WTC11 (cell line): ENCODE measurements around the gene CLIP3. TPM values are rescaled to one million over a fixed set of nuclear protein-coding genes. Genes with fewer than 3 reads are reported as not detected.

Experiments
- ATAC-seq: fragments of 200-7000 bp; cut with Tn5 transposase; 2 replicates; pipeline ENCODE4 v1.10.0; 2021; ENCODE audit warnings: mild to moderate bottlenecking, moderate library complexity
- CTCF ChIA-PET: fragments of 300-600 bp; sonication (Branson Sonifier 250); formaldehyde crosslinking; loops from one replicate; lab custom pipeline; 2021; ENCODE audit warnings: antibody characterized with exemption; lab: Charles Lee
- POLR2A ChIA-PET: fragments of 350-600 bp; sonication (Branson Sonifier 250); formaldehyde crosslinking; loops from one replicate; lab custom pipeline; 2021; ENCODE audit warnings: antibody characterized with exemption; lab: Charles Lee
- DNase-seq: peaks from one replicate; pipeline ENCODE4 v3.0.0; 2021; ENCODE audit warnings: low spot score
- H3K27ac Mint-ChIP-seq: 2 replicates; pipeline ENCODE4 v1.8.0; 2021; ENCODE audit warnings: mixed read lengths
- H3K27me3 Mint-ChIP-seq: 2 replicates; pipeline ENCODE4 v1.8.0; 2021; ENCODE audit warnings: low read depth, mild to moderate bottlenecking, moderate library complexity, mixed read lengths
- H3K36me3 Mint-ChIP-seq: 2 replicates; pipeline ENCODE4 v1.8.0; 2021; ENCODE audit warnings: mixed read lengths
- H3K4me1 Mint-ChIP-seq: 2 replicates; pipeline ENCODE4 v1.8.0; 2022; ENCODE audit warnings: mixed read lengths
- H3K4me3 Mint-ChIP-seq: 2 replicates; pipeline ENCODE4 v1.8.0; 2021; ENCODE audit warnings: mild to moderate bottlenecking, moderate library complexity, mixed read lengths
- H3K9me3 Mint-ChIP-seq: 2 replicates; pipeline ENCODE4 v1.8.0; 2021; ENCODE audit warnings: mixed read lengths
- CREB1 ChIP-seq: sonication (generic); formaldehyde crosslinking; IDR thresholded peaks from 2 replicates; pipeline ENCODE4 v1.8.0; 2023; ENCODE audit warnings: mild to moderate bottlenecking, missing genetic modification reagents
- EMX1 ChIP-seq: fragments of 250-450 bp; sonication (Bioruptor Pico); IDR thresholded peaks from 2 replicates; pipeline ENCODE4 v1.8.0; 2021; ENCODE audit warnings: mild to moderate bottlenecking
- GABPB1 ChIP-seq: sonication (generic); formaldehyde crosslinking; IDR thresholded peaks from 2 replicates; pipeline ENCODE4 v1.8.1; 2023; ENCODE audit warnings: mild to moderate bottlenecking, missing genetic modification reagents
- KAT7 ChIP-seq: sonication (generic); formaldehyde crosslinking; IDR thresholded peaks from 2 replicates; pipeline ENCODE4 v1.8.1; 2023; ENCODE audit warnings: missing genetic modification reagents, mild to moderate bottlenecking, borderline replicate concordance
- total RNA-seq: library from RNA; stranded (reverse); gene quantifications from 3 replicates; pipeline ENCODE4 v1.2.3, GENCODE V29; 2021
- TF ChIP-seq, protein P1 (sequence below): sonication (generic); formaldehyde crosslinking; IDR thresholded peaks from 2 replicates; pipeline ENCODE4 v1.8.1; 2022; ENCODE audit warnings: low read depth, missing genetic modification reagents, borderline replicate concordance
- TF ChIP-seq, protein P2 (sequence below): sonication (generic); formaldehyde crosslinking; IDR thresholded peaks from 2 replicates; pipeline ENCODE4 v1.8.0; 2022; ENCODE audit warnings: mild to moderate bottlenecking, missing genetic modification reagents
- TF ChIP-seq, protein P3 (sequence below): sonication (generic); formaldehyde crosslinking; IDR thresholded peaks from 2 replicates; pipeline ENCODE4 v1.8.1; 2023; ENCODE audit warnings: mild to moderate bottlenecking, missing genetic modification reagents, moderate library complexity
- TF ChIP-seq, protein P4 (sequence below): sonication (generic); formaldehyde crosslinking; IDR thresholded peaks from 2 replicates; pipeline ENCODE4 v1.8.1; 2022; ENCODE audit warnings: low read depth, mild to moderate bottlenecking, moderate library complexity, missing genetic modification reagents, borderline replicate concordance
- TF ChIP-seq, protein P5 (sequence below): sonication (generic); formaldehyde crosslinking; IDR thresholded peaks from 2 replicates; pipeline ENCODE4 v1.8.1; 2023; ENCODE audit warnings: mild to moderate bottlenecking, missing genetic modification reagents, borderline replicate concordance
- TF ChIP-seq, protein P6 (sequence below): sonication (generic); formaldehyde crosslinking; IDR thresholded peaks from 2 replicates; pipeline ENCODE4 v1.8.0; 2023; ENCODE audit warnings: mild to moderate bottlenecking, missing genetic modification reagents
- TF ChIP-seq, protein P7 (sequence below): fragments of 250-450 bp; sonication (Bioruptor Pico); IDR thresholded peaks from 2 replicates; pipeline ENCODE4 v1.9.0; 2021; ENCODE audit warnings: mild to moderate bottlenecking
- TF ChIP-seq, protein P8 (sequence below): fragments of 250-450 bp; sonication (Bioruptor Pico); IDR thresholded peaks from 2 replicates; pipeline ENCODE4 v1.9.0; 2021; ENCODE audit warnings: mild to moderate bottlenecking, borderline replicate concordance
- TF ChIP-seq, protein P9 (sequence below): fragments of 200-600 bp; IDR thresholded peaks from 2 replicates; pipeline ENCODE4 v1.8.0; 2022; ENCODE audit warnings: antibody characterized with exemption

CLIP3 gene
- total RNA-seq, 1 experiment from 2014 or later: 16.2 TPM

DNA sequence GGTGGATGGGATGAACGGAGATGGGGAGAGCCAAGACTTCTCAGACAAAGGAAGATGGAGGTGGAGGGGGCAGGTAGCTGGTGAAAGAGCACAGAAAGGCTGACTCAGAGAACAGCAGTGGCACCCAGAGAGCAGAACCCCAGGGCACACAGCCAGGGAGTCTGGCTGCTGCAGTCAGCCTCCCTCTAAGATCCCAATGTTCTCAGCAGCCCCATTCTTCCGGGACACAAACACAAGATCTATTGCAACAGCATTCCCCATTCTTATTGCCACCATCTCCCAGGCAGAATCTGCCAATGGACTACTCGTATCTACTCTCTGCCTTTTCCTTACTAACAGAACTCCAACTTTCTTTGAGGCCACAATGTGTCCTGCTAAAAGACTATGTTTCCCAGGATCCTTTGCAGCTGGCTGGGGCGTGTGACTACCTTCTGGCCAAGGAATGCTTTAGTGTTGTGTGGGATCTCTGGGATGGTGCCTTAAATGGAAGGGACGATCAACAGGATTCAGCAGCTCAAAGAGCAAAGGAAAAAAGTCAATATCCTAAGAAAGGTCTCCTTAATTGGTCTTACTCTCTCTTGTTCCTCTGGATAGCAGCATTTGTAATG is 13.9 kb upstream of the CLIP3 start:
- TF ChIP-seq, protein P1, sequence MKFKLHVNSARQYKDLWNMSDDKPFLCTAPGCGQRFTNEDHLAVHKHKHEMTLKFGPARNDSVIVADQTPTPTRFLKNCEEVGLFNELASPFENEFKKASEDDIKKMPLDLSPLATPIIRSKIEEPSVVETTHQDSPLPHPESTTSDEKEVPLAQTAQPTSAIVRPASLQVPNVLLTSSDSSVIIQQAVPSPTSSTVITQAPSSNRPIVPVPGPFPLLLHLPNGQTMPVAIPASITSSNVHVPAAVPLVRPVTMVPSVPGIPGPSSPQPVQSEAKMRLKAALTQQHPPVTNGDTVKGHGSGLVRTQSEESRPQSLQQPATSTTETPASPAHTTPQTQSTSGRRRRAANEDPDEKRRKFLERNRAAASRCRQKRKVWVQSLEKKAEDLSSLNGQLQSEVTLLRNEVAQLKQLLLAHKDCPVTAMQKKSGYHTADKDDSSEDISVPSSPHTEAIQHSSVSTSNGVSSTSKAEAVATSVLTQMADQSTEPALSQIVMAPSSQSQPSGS (CRISPR knock-in tag): no peak
- TF ChIP-seq, protein P2, sequence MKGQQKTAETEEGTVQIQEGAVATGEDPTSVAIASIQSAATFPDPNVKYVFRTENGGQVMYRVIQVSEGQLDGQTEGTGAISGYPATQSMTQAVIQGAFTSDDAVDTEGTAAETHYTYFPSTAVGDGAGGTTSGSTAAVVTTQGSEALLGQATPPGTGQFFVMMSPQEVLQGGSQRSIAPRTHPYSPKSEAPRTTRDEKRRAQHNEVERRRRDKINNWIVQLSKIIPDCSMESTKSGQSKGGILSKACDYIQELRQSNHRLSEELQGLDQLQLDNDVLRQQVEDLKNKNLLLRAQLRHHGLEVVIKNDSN (CRISPR knock-in tag): peak; percentile 78
- TF ChIP-seq, protein P3, sequence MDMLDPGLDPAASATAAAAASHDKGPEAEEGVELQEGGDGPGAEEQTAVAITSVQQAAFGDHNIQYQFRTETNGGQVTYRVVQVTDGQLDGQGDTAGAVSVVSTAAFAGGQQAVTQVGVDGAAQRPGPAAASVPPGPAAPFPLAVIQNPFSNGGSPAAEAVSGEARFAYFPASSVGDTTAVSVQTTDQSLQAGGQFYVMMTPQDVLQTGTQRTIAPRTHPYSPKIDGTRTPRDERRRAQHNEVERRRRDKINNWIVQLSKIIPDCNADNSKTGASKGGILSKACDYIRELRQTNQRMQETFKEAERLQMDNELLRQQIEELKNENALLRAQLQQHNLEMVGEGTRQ (CRISPR knock-in tag): peak; percentile 63
- TF ChIP-seq, protein P4, sequence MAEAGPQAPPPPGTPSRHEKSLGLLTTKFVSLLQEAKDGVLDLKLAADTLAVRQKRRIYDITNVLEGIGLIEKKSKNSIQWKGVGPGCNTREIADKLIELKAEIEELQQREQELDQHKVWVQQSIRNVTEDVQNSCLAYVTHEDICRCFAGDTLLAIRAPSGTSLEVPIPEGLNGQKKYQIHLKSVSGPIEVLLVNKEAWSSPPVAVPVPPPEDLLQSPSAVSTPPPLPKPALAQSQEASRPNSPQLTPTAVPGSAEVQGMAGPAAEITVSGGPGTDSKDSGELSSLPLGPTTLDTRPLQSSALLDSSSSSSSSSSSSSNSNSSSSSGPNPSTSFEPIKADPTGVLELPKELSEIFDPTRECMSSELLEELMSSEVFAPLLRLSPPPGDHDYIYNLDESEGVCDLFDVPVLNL: no peak
- ATAC-seq (no peak), DNase-seq (no peak)

DNA sequence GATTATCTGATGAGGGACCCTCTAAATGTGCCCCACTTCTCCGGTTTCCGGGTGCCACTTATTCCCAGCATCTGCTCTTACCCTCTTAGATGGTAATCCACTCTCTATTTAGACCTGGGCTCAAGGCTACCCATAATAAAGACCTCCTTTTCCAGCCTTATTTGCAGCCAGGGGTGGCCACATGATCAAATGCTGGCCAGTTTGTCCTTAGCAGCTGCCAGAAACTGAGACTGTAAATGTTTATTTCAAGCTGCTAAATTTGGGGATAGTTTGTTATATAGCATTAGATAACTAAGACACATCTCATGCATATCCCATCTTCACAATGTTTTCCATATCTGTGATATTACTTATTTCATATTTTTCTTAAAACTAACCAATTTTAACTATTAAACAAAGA is 11.3 kb upstream of the CLIP3 start:
- H3K36me3 Mint-ChIP-seq: no peaks in the 10 kb centered on the region
- CTCF ChIA-PET: no interaction called here
- peaks cover 12% of the 10 kb centered on the region for H3K4me1 Mint-ChIP-seq
- TF ChIP-seq, protein P5, sequence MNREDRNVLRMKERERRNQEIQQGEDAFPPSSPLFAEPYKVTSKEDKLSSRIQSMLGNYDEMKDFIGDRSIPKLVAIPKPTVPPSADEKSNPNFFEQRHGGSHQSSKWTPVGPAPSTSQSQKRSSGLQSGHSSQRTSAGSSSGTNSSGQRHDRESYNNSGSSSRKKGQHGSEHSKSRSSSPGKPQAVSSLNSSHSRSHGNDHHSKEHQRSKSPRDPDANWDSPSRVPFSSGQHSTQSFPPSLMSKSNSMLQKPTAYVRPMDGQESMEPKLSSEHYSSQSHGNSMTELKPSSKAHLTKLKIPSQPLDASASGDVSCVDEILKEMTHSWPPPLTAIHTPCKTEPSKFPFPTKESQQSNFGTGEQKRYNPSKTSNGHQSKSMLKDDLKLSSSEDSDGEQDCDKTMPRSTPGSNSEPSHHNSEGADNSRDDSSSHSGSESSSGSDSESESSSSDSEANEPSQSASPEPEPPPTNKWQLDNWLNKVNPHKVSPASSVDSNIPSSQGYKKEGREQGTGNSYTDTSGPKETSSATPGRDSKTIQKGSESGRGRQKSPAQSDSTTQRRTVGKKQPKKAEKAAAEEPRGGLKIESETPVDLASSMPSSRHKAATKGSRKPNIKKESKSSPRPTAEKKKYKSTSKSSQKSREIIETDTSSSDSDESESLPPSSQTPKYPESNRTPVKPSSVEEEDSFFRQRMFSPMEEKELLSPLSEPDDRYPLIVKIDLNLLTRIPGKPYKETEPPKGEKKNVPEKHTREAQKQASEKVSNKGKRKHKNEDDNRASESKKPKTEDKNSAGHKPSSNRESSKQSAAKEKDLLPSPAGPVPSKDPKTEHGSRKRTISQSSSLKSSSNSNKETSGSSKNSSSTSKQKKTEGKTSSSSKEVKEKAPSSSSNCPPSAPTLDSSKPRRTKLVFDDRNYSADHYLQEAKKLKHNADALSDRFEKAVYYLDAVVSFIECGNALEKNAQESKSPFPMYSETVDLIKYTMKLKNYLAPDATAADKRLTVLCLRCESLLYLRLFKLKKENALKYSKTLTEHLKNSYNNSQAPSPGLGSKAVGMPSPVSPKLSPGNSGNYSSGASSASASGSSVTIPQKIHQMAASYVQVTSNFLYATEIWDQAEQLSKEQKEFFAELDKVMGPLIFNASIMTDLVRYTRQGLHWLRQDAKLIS: no peak
- TF ChIP-seq GABPB1 (CRISPR knock-in tag) (no peak), KAT7 (CRISPR knock-in tag) (no peak), EMX1 (no peak), CREB1 (no peak)
- TF ChIP-seq, protein P4: no peak
- TF ChIP-seq, protein P6, sequence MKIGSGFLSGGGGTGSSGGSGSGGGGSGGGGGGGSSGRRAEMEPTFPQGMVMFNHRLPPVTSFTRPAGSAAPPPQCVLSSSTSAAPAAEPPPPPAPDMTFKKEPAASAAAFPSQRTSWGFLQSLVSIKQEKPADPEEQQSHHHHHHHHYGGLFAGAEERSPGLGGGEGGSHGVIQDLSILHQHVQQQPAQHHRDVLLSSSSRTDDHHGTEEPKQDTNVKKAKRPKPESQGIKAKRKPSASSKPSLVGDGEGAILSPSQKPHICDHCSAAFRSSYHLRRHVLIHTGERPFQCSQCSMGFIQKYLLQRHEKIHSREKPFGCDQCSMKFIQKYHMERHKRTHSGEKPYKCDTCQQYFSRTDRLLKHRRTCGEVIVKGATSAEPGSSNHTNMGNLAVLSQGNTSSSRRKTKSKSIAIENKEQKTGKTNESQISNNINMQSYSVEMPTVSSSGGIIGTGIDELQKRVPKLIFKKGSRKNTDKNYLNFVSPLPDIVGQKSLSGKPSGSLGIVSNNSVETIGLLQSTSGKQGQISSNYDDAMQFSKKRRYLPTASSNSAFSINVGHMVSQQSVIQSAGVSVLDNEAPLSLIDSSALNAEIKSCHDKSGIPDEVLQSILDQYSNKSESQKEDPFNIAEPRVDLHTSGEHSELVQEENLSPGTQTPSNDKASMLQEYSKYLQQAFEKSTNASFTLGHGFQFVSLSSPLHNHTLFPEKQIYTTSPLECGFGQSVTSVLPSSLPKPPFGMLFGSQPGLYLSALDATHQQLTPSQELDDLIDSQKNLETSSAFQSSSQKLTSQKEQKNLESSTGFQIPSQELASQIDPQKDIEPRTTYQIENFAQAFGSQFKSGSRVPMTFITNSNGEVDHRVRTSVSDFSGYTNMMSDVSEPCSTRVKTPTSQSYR (CRISPR knock-in tag): no peak
- TF ChIP-seq, protein P7, sequence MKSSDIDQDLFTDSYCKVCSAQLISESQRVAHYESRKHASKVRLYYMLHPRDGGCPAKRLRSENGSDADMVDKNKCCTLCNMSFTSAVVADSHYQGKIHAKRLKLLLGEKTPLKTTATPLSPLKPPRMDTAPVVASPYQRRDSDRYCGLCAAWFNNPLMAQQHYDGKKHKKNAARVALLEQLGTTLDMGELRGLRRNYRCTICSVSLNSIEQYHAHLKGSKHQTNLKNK (CRISPR knock-in tag): no peak
- TF ChIP-seq, protein P8, sequence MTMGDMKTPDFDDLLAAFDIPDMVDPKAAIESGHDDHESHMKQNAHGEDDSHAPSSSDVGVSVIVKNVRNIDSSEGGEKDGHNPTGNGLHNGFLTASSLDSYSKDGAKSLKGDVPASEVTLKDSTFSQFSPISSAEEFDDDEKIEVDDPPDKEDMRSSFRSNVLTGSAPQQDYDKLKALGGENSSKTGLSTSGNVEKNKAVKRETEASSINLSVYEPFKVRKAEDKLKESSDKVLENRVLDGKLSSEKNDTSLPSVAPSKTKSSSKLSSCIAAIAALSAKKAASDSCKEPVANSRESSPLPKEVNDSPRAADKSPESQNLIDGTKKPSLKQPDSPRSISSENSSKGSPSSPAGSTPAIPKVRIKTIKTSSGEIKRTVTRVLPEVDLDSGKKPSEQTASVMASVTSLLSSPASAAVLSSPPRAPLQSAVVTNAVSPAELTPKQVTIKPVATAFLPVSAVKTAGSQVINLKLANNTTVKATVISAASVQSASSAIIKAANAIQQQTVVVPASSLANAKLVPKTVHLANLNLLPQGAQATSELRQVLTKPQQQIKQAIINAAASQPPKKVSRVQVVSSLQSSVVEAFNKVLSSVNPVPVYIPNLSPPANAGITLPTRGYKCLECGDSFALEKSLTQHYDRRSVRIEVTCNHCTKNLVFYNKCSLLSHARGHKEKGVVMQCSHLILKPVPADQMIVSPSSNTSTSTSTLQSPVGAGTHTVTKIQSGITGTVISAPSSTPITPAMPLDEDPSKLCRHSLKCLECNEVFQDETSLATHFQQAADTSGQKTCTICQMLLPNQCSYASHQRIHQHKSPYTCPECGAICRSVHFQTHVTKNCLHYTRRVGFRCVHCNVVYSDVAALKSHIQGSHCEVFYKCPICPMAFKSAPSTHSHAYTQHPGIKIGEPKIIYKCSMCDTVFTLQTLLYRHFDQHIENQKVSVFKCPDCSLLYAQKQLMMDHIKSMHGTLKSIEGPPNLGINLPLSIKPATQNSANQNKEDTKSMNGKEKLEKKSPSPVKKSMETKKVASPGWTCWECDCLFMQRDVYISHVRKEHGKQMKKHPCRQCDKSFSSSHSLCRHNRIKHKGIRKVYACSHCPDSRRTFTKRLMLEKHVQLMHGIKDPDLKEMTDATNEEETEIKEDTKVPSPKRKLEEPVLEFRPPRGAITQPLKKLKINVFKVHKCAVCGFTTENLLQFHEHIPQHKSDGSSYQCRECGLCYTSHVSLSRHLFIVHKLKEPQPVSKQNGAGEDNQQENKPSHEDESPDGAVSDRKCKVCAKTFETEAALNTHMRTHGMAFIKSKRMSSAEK (CRISPR knock-in tag): no peak
- TF ChIP-seq, protein P9, sequence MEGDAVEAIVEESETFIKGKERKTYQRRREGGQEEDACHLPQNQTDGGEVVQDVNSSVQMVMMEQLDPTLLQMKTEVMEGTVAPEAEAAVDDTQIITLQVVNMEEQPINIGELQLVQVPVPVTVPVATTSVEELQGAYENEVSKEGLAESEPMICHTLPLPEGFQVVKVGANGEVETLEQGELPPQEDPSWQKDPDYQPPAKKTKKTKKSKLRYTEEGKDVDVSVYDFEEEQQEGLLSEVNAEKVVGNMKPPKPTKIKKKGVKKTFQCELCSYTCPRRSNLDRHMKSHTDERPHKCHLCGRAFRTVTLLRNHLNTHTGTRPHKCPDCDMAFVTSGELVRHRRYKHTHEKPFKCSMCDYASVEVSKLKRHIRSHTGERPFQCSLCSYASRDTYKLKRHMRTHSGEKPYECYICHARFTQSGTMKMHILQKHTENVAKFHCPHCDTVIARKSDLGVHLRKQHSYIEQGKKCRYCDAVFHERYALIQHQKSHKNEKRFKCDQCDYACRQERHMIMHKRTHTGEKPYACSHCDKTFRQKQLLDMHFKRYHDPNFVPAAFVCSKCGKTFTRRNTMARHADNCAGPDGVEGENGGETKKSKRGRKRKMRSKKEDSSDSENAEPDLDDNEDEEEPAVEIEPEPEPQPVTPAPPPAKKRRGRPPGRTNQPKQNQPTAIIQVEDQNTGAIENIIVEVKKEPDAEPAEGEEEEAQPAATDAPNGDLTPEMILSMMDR: no peak

More for the DNA sequence above, 13.9 kb upstream of the CLIP3 start:
- Mint-ChIP-seq H3K4me1 (peaks cover 17% of the 10 kb centered on the region), H3K27me3 (no peaks in the 10 kb centered on the region), H3K4me3 (no peak overlapping the region), H3K36me3 (no peaks in the 10 kb centered on the region), H3K9me3 (no peaks in the 10 kb centered on the region), H3K27ac (0 out of 2 replicates have a peak overlapping the region, but pooled peaks have one; percentile 5)
- POLR2A ChIA-PET: no interaction called here
- CTCF ChIA-PET: interaction anchor here (0.9 kb wide), 2 partner anchors 10 to 32 kb away, joined by 3 read pairs; partner anchors contain the start of gene ALKBH6

More for the DNA sequence above, 11.3 kb upstream of the CLIP3 start:
- Mint-ChIP-seq H3K27ac (no peak overlapping the region), H3K4me3 (no peak overlapping the region), H3K9me3 (no peaks in the 10 kb centered on the region), H3K27me3 (no peaks in the 10 kb centered on the region)
- ATAC-seq (no peak), DNase-seq (no peak)
- POLR2A ChIA-PET: interaction anchor here (0.7 kb wide), 1 partner anchor 52 kb away, joined by 4 read pairs; no protein-coding TSS in a partner anchor
